ENCODE results near the gene PLEK2.
"Not testable (repeated sequence)": the region's sequence is repeated elsewhere in the genome, so short reads cannot be mapped to it uniquely, and the experiment has no call there.

PLEK2 gene

GRCh38 chr14:67428501-67429031 lies 16.6 kb upstream of the PLEK2 start:
- no peak for FAIRE-seq

GRCh38 chr14:67426983-67427606 lies 15.1 kb upstream of the PLEK2 start:
- peak; percentile 75 for FAIRE-seq

- no peak for FAIRE-seq
These were observed 14.2 kb upstream of the PLEK2 start for GRCh38 chr14:67426161-67426560.

GRCh38 chr14:67425608-67426007 lies 13.6 kb upstream of the PLEK2 start:
- no peak for FAIRE-seq

GRCh38 chr14:67424539-67424938 lies 12.6 kb upstream of the PLEK2 start:
- no peak for FAIRE-seq

GRCh38 chr14:67423424-67423823 lies 11.5 kb upstream of the PLEK2 start:
- no peak for FAIRE-seq

GRCh38 chr14:67421356-67422224 lies 9.6 kb upstream of the PLEK2 start:
- no peak for FAIRE-seq

GRCh38 chr14:67420102-67420739 lies 8.3 kb upstream of the PLEK2 start:
- no peak for FAIRE-seq

GRCh38 chr14:67418401-67419191 lies 6.6 kb upstream of the PLEK2 start:
- FAIRE-seq = no peak

GRCh38 chr14:67417633-67418032 lies 5.7 kb upstream of the PLEK2 start:
- FAIRE-seq = no peak

- FAIRE-seq = no peak
These were observed 4.8 kb upstream of the PLEK2 start for GRCh38 chr14:67416810-67417209.

- FAIRE-seq = no peak
These were observed 4.1 kb upstream of the PLEK2 start for GRCh38 chr14:67416085-67416484.

GRCh38 chr14:67415610-67416009 lies 3.6 kb upstream of the PLEK2 start:
- FAIRE-seq = not testable (repeated sequence)

GRCh38 chr14:67413806-67414769 lies 2.1 kb upstream of the PLEK2 start:
- no peak for FAIRE-seq

- no peak for FAIRE-seq
These were observed 595 bp downstream of the PLEK2 start for GRCh38 chr14:67411370-67411769.

GRCh38 chr14:67410313-67410712 lies 1.7 kb downstream of the PLEK2 start:
- no peak for FAIRE-seq

GRCh38 chr14:67409461-67409860 lies 2.5 kb downstream of the PLEK2 start:
- FAIRE-seq = no peak

GRCh38 chr14:67408122-67408801 lies 3.7 kb downstream of the PLEK2 start:
- FAIRE-seq = not testable (repeated sequence)

- no peak for FAIRE-seq
These were observed 6.2 kb downstream of the PLEK2 start for GRCh38 chr14:67405771-67406170.

- no peak for FAIRE-seq
These were observed 11.5 kb downstream of the PLEK2 start for GRCh38 chr14:67400434-67400833.

- FAIRE-seq = no peak
These were observed 14.4 kb downstream of the PLEK2 start for GRCh38 chr14:67397536-67397935.

Data from islet of Langerhans (tissue), 1 donor.